Activated B cell treated with CpG ODN at 0.5 μM for 24 hours (primary cell): ENCODE results near the gene APOL4. TPM values are rescaled to one million over a fixed set of nuclear protein-coding genes. Genes with fewer than 3 reads are reported as not detected.
"Not testable (repeated sequence)": the region's sequence is repeated elsewhere in the genome, so short reads cannot be mapped to it uniquely, and the experiment has no call there.

ENCODE experiments used
- ATAC-seq: fragments of 200-7000 bp; cut with Tn5 transposase; one replicate; pipeline ENCODE4 v1.10.0; 2021; ENCODE audit warnings: low read depth, mild to moderate bottlenecking, moderate library complexity
- CTCF ChIA-PET: fragments of 350-600 bp; sonication (Branson Sonifier 250); formaldehyde crosslinking; loops from one replicate; lab custom pipeline; 2021; ENCODE audit warnings: antibody characterized with exemption; lab: Charles Lee
- POLR2A ChIA-PET: fragments of 350-600 bp; sonication (Branson Sonifier 250); formaldehyde crosslinking; loops from one replicate; lab custom pipeline; 2021; ENCODE audit warnings: antibody characterized with exemption; lab: Charles Lee
- DNase-seq: peaks from one replicate; pipeline ENCODE4 v3.0.0; 2022
- H3K27ac Mint-ChIP-seq: one replicate; pipeline ENCODE4 v1.8.0; 2020; ENCODE audit warnings: mixed read lengths
- H3K27me3 Mint-ChIP-seq: one replicate; pipeline ENCODE4 v1.8.0; 2021; ENCODE audit warnings: mixed read lengths
- H3K36me3 Mint-ChIP-seq: one replicate; pipeline ENCODE4 v1.8.0; 2021; ENCODE audit warnings: low read depth, mixed read lengths
- H3K4me1 Mint-ChIP-seq: one replicate; pipeline ENCODE4 v1.8.0; 2021; ENCODE audit warnings: mixed read lengths
- H3K4me3 Mint-ChIP-seq: one replicate; pipeline ENCODE4 v1.8.0; 2020; ENCODE audit warnings: mild to moderate bottlenecking, mixed read lengths
- H3K9me3 Mint-ChIP-seq: one replicate; pipeline ENCODE4 v1.8.0; 2020; ENCODE audit warnings: mixed read lengths
- intact Hi-C: fragments of 100-400 bp; cut with micrococcal nuclease; formaldehyde crosslinking; loops from one replicate; pipeline ENCODE4 v1.15.1; 2024
- total RNA-seq: library from RNA; stranded (reverse); gene quantifications from 2 replicates; pipeline ENCODE4 v1.2.3, GENCODE V29; 2022
- TF ChIP-seq, protein P1 (sequence below): fragments of 200-600 bp; IDR thresholded peaks from one replicate; pipeline ENCODE4 v1.8.0; 2022; ENCODE audit warnings: antibody characterized with exemption, mild to moderate bottlenecking

Gene APOL4
- total RNA-seq, 1 donor from 2014 or later, result not detected

DNA sequence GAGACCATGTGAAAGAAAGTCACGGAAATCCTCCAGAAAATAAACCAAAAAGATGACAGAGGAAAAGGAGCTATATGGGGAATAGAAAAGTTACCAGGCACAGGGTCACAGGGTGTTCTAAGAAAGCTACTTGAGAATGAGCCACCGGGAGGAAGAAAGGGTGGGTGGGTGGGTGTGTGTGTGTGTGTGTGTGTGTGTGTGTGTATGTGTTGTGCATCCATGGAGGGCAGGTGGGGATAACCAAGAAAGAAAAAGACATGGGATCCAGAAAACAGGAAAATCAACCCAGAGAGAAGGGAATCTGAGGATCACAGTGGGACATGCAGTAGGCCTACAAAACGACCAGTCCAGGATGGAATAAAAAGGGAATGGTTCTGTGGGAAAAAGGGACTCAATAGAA is 34.0 kb upstream of the APOL4 start:
- ChIA-PET CTCF (interaction anchor here (1.0 kb wide), 1 partner anchor 43 kb away, joined by 3 read pairs; no protein-coding TSS in a partner anchor), POLR2A (no interaction called here)
- Mint-ChIP-seq H3K27ac (no peak overlapping the region), H3K27me3 (no peaks in the 10 kb centered on the region), H3K4me1 (peaks cover 65% of the 10 kb centered on the region), H3K4me3 (no peak overlapping the region), H3K9me3 (no peaks in the 10 kb centered on the region), H3K36me3 (peaks cover 67% of the 10 kb centered on the region)
- DNase-seq, result no peak
- TF ChIP-seq, protein P1, sequence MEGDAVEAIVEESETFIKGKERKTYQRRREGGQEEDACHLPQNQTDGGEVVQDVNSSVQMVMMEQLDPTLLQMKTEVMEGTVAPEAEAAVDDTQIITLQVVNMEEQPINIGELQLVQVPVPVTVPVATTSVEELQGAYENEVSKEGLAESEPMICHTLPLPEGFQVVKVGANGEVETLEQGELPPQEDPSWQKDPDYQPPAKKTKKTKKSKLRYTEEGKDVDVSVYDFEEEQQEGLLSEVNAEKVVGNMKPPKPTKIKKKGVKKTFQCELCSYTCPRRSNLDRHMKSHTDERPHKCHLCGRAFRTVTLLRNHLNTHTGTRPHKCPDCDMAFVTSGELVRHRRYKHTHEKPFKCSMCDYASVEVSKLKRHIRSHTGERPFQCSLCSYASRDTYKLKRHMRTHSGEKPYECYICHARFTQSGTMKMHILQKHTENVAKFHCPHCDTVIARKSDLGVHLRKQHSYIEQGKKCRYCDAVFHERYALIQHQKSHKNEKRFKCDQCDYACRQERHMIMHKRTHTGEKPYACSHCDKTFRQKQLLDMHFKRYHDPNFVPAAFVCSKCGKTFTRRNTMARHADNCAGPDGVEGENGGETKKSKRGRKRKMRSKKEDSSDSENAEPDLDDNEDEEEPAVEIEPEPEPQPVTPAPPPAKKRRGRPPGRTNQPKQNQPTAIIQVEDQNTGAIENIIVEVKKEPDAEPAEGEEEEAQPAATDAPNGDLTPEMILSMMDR, result no peak
- intact Hi-C loops, result loop anchor here (5.0 kb wide), 1 partner anchor 38 kb away; no protein-coding TSS in a partner anchor
- ATAC-seq, result no peak

DNA sequence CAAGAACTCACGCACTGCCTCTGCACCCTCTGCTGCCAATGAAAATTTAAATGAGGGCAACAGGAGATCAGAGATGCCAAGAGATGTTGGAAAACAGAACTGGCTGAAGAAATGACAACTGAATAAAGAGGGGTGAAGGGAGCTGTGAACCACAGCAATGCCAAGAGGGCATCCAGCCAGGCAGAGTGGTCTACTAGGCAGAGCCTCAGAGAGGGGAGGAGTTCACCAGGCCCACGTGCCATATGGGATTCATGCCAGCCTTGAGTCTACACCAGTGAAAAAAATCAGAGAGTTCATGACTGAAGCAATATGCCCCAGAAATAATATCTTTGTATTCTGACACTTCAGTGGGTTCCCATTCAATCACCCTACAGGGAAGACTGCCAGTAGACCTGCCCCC is 33.3 kb upstream of the APOL4 start:
- H3K27ac Mint-ChIP-seq, result no peak overlapping the region
- H3K9me3 Mint-ChIP-seq, result no peaks in the 10 kb centered on the region
- ATAC-seq (no peak), DNase-seq (no peak)
- ChIA-PET POLR2A (no interaction called here), CTCF (interaction anchor here (1.0 kb wide), 1 partner anchor 43 kb away, joined by 3 read pairs; no protein-coding TSS in a partner anchor)
- peaks cover 61% of the 10 kb centered on the region for H3K4me1 Mint-ChIP-seq
- intact Hi-C loops, result loop anchor here (5.0 kb wide), 1 partner anchor 38 kb away; no protein-coding TSS in a partner anchor
- H3K27me3 Mint-ChIP-seq, result no peaks in the 10 kb centered on the region
- TF ChIP-seq, protein P1, result no peak
- H3K36me3 Mint-ChIP-seq, result peaks cover 74% of the 10 kb centered on the region
- no peak overlapping the region for H3K4me3 Mint-ChIP-seq

DNA sequence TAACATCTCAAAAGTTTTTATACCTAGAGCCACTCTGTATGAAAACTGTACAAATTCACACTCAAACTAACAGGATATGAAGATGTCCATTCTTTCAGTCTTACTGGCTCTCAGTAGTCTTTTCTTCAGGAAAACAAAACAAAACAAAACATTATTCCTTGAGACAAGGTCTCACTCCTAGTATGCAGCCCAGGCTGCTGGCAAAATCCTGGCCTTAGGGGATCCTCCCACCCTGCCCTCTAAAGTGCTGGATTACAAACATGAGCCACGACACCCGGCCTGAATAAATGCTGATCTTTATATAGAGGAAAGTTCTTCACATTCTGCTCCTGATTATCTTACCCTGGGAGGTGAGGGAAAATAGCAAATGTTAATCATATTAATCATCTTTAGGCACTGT is 32.6 kb upstream of the APOL4 start:
- H3K4me1 Mint-ChIP-seq, result peaks cover 54% of the 10 kb centered on the region
- H3K27ac Mint-ChIP-seq, result no peak overlapping the region
- no peaks in the 10 kb centered on the region for H3K9me3 Mint-ChIP-seq
- ChIA-PET CTCF (no interaction called here), POLR2A (no interaction called here)
- no peak for ATAC-seq
- DNase-seq, result no peak
- H3K27me3 Mint-ChIP-seq, result no peaks in the 10 kb centered on the region
- no peak overlapping the region for H3K4me3 Mint-ChIP-seq
- TF ChIP-seq, protein P1, result no peak
- intact Hi-C loops, result no loop called here
- peaks cover 78% of the 10 kb centered on the region for H3K36me3 Mint-ChIP-seq

DNA sequence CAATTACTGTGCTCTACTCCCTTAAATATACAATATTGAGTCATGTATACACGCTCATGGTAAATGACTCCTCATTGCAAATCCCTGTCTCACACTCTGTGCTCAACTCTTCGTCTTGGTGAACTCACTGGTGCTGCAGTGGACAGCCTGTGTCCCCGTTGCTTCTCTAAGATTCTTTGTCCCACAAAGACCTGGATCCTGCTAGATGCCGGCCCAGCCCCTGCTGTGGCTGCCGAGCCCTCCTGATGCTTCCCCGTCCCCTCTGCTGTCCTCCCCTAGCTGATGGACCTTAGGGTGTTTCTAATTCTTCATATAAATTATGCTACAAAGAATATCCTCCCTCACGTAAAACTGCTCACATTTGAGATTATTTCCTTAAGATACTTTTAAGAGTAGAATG is 32.2 kb upstream of the APOL4 start:
- H3K4me3 Mint-ChIP-seq, result no peak overlapping the region
- H3K4me1 Mint-ChIP-seq, result peaks cover 50% of the 10 kb centered on the region
- DNase-seq (no peak), ATAC-seq (no peak)
- no peaks in the 10 kb centered on the region for H3K9me3 Mint-ChIP-seq
- intact Hi-C loops, result no loop called here
- TF ChIP-seq, protein P1, result no peak
- no peaks in the 10 kb centered on the region for H3K27me3 Mint-ChIP-seq
- peaks cover 79% of the 10 kb centered on the region for H3K36me3 Mint-ChIP-seq
- ChIA-PET POLR2A (no interaction called here), CTCF (no interaction called here)
- no peak overlapping the region for H3K27ac Mint-ChIP-seq

DNA sequence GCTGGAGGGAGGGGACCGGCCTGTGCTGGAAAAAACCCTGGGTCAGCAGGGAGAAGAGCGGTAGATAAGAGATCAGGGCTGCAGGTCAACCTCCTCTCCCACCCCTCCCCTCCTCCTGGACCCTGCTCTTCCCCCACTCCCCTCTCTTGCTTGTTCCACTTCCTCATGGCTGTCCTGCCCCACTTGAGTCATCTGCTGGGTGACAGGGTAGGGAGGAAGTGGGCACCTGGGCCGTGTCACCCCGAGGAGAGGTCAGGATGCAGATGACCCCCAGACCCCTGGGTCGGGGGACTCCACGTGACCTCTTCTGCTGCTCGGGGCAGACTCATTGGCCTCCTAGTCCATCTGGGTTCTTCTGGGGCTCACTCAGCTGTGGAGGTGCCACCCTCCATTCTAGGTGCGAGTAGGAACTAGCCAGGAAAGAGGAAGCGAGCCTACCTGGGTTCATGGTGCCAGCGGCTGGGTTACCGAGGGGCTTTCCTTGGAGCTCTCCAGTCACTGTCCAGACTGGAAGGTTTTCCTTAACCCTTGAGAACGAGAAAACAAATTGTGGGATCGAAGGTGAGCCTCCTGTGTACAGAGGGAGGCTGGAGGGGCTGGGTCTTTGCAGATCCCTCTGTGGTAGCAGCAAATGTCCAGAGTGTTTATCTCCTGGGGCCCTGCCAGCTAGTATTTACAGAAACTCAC is 31.2 kb upstream of the APOL4 start:
- no peak for DNase-seq
- peaks cover 85% of the 10 kb centered on the region for H3K36me3 Mint-ChIP-seq
- peaks cover 41% of the 10 kb centered on the region for H3K4me1 Mint-ChIP-seq
- intact Hi-C loops, result no loop called here
- peak; percentile 52 for ATAC-seq
- ChIA-PET POLR2A (no interaction called here), CTCF (interaction anchor here (0.7 kb wide), 1 partner anchor 49 kb away, joined by 6 read pairs; no protein-coding TSS in a partner anchor)
- no peaks in the 10 kb centered on the region for H3K9me3 Mint-ChIP-seq
- H3K4me3 Mint-ChIP-seq, result no peak overlapping the region
- TF ChIP-seq, protein P1, result no peak
- no peaks in the 10 kb centered on the region for H3K27me3 Mint-ChIP-seq
- H3K27ac Mint-ChIP-seq, result peak overlapping the region; percentile 32

DNA sequence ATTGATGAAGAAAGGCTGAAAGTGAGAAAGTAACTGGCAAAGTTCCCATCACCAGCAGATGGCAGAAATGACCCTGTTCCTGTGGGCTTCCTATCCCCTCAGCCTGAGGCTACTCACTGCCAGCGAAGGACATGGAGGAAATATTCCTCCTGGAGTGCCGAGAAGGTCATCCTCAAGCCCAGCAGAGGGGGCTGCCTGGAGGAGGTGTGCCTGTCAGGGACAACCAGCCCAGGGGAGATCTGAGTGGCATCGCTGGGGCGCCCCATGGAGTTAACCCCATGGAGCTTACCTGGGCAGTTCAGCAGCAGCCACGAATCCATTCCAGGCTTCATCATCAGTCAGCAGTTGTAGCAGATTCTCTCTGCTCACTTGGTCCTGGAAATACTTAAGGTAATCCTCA is 29.4 kb upstream of the APOL4 start:
- peaks cover 27% of the 10 kb centered on the region for H3K4me1 Mint-ChIP-seq
- POLR2A ChIA-PET, H3K27ac Mint-ChIP-seq, DNase-seq, CTCF ChIA-PET, H3K27me3 Mint-ChIP-seq, ATAC-seq, H3K4me3 Mint-ChIP-seq, intact Hi-C loops, H3K9me3 Mint-ChIP-seq: not testable (repeated sequence)
- H3K36me3 Mint-ChIP-seq, result peaks cover 89% of the 10 kb centered on the region

DNA sequence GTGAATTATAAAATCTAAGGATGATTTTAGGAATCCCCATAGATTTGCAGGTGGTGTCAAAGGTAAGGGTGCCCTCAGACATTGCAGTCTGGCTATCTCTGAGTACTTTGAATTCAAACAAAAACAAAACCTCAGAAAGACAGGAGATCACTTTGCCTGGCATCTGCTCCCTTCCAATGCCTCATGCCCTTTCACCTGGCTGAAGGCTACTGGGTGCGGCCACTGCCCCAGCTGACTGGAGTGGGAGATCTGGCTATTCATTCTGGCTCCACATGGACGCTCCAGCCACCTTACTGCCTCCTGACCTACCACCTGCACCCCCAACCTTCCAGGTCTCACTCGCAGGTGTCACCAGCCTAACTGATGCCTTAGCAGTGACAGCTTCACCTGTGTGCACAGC is 28.0 kb upstream of the APOL4 start:
- H3K27me3 Mint-ChIP-seq, POLR2A ChIA-PET, H3K27ac Mint-ChIP-seq, H3K4me3 Mint-ChIP-seq, H3K9me3 Mint-ChIP-seq, CTCF ChIA-PET, DNase-seq, intact Hi-C loops, ATAC-seq: not testable (repeated sequence)
- H3K4me1 Mint-ChIP-seq, result peaks cover 20% of the 10 kb centered on the region
- peaks cover 81% of the 10 kb centered on the region for H3K36me3 Mint-ChIP-seq
